Nephron progenitor cell (in vitro differentiated cells): ENCODE measurements around the gene KRTAP19-2.

Experiments used
- DNase-seq: peaks from one replicate; pipeline ENCODE4 v3.0.0; 2021
- H3K27ac Mint-ChIP-seq: 2 replicates; pipeline ENCODE4 v1.8.0; 2021; ENCODE audit warnings: mild to moderate bottlenecking, moderate library complexity, mixed read lengths
- H3K27me3 Mint-ChIP-seq: 2 replicates; pipeline ENCODE4 v1.8.0; 2021; ENCODE audit warnings: mild to moderate bottlenecking, low read depth, mixed read lengths; ENCODE audit not compliant: poor library complexity
- H3K36me3 Mint-ChIP-seq: 2 replicates; pipeline ENCODE4 v1.8.0; 2021; ENCODE audit warnings: low read depth, mixed read lengths
- H3K4me1 Mint-ChIP-seq: 2 replicates; pipeline ENCODE4 v1.8.0; 2021; ENCODE audit warnings: mixed read lengths
- H3K4me3 Mint-ChIP-seq: 2 replicates; pipeline ENCODE4 v1.8.0; 2021; ENCODE audit warnings: mild to moderate bottlenecking, moderate library complexity, mixed read lengths
- H3K9me3 Mint-ChIP-seq: 2 replicates; pipeline ENCODE4 v1.8.0; 2021; ENCODE audit warnings: mild to moderate bottlenecking, moderate library complexity, mixed read lengths
- CTCF ChIP-seq: fragments of 200-600 bp; sonication (generic); IDR thresholded peaks from 2 replicates; pipeline ENCODE4 v1.5.0; 2021; ENCODE audit warnings: antibody characterized with exemption

The KRTAP19-2 gene

GRCh38 chr21:30439975-30440374 lies 47.3 kb downstream of the KRTAP19-2 start, which contains the start of gene KRTAP15-1:
KRTAP15-1 (plus strand) TSS chr21:30440275; CDS start chr21:30440328, 53 bp downstream.
- H3K36me3 Mint-ChIP-seq: no peaks in the 10 kb centered on the region
- H3K9me3 Mint-ChIP-seq: no peaks in the 10 kb centered on the region
- peaks cover 14% of the 10 kb centered on the region for H3K4me1 Mint-ChIP-seq
- no peak within 1 kb of the TSS for H3K27ac Mint-ChIP-seq
- no peak within 1 kb of the TSS for H3K4me3 Mint-ChIP-seq
- peaks cover 3% of the 10 kb centered on the region for H3K27me3 Mint-ChIP-seq
- no peak for TF ChIP-seq CTCF
- DNase-seq: no peak
